ENCODE data around the gene SNRPB.

DNA sequence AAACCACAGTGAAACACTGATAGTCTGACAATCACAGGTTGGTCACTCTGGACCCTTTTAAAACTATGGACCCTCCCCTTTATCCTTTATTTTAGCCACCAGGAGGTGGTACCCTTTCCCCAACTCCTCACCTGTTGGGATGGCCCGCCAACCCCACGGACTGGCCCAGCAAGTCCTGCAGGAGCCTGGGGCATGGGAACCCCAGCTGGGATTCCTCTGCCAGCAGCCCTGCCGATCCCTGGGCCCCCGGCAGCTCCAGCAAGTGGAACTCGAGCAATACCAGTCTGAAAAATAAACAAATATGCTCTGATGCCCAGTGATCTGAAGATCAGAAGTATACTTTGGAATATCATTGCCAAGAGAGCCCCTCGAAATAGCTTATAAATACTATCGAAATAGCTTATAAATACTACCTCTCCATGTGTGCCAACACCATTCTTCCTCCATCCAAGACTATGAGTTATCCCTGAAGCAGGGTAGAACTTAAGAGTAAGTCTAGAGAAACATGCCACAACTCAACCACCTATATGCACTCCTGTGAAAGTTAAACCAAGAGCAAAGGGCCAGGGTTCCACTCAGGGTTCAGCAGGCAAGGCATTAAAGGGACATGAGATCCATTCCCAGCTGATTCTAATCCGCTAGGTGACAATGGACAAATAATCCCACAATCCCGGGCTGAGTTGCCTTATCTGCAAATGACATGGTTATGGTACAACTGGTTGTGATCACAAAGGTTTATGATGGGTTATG is 6.8 kb downstream of the SNRPB start:
- no peak for TF ChIP-seq JUNB (IDR thresholded peaks at IDR 0.05; ENCODE audit: unreplicated experiment)
- TF ChIP-seq POLR2AphosphoS5 (IDR thresholded peaks at IDR 0.05; ENCODE audit: low read depth), result no peak
- TF ChIP-seq, protein P1, sequence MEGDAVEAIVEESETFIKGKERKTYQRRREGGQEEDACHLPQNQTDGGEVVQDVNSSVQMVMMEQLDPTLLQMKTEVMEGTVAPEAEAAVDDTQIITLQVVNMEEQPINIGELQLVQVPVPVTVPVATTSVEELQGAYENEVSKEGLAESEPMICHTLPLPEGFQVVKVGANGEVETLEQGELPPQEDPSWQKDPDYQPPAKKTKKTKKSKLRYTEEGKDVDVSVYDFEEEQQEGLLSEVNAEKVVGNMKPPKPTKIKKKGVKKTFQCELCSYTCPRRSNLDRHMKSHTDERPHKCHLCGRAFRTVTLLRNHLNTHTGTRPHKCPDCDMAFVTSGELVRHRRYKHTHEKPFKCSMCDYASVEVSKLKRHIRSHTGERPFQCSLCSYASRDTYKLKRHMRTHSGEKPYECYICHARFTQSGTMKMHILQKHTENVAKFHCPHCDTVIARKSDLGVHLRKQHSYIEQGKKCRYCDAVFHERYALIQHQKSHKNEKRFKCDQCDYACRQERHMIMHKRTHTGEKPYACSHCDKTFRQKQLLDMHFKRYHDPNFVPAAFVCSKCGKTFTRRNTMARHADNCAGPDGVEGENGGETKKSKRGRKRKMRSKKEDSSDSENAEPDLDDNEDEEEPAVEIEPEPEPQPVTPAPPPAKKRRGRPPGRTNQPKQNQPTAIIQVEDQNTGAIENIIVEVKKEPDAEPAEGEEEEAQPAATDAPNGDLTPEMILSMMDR (conservative IDR thresholded peaks at IDR 0.05; ENCODE audit: low read depth in 2 of 2), result no peak
